Neural progenitor cell (in vitro differentiated cells): ENCODE measurements around the gene MYF5.

Experiments used
- CTCF ChIP-seq: fragments of 200-600 bp; sonication (generic); IDR thresholded peaks from 2 replicates; pipeline ENCODE4 v1.5.1; 2017; ENCODE audit warnings: antibody characterized with exemption, mild to moderate bottlenecking
- EZH2 ChIP-seq: fragments of 200-600 bp; sonication (generic); IDR thresholded peaks from 2 replicates; pipeline ENCODE4 v1.6.1; 2017; ENCODE audit warnings: antibody characterized with exemption, mild to moderate bottlenecking, moderate library complexity

DNA sequence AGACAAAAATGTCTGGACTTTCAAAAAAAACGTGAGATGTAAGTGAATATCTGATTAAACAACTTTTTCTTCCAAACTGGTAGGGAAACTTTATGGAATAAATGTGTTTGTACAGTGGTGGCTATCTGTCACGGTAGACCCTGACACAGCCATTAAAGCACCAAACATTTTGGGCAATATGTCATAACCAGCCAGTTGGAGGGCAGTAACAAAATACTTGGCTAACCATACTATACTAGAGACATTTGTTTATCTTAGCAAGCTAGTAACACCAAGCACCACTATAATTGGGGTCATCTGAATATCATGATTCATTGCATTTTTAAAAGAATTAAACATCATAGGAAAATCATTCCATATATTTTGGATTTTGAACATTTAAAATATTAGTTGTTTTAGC, 15.3 kb upstream of the MYF5 start:
- TF ChIP-seq CTCF (no peak), EZH2 (no peak)
